Stimulated activated memory B cell treated with anti-CD40 and anti-IgM and Interleukin-4, amounts not matched to agents 10 μg/mL and 1 μg/mL and 100 μg/mL, for 72 hours (primary cell): ENCODE data around the gene PLOD1.
A peak's percentile ranks its signal among the peaks of the same experiment; 100 is the strongest.
"Not testable (repeated sequence)": the region's sequence is repeated elsewhere in the genome, so short reads cannot be mapped to it uniquely, and the experiment has no call there.

Experiments used
- ATAC-seq: fragments of 150-1000 bp; cut with Tn5 transposase; 2 replicates; pipeline ENCODE4 v1.10.0; 2021
- H3K27ac Mint-ChIP-seq: one replicate; pipeline ENCODE4 v1.8.0; 2022; ENCODE audit warnings: mild to moderate bottlenecking, mixed read lengths
- H3K27me3 Mint-ChIP-seq: one replicate; pipeline ENCODE4 v1.8.0; 2022; ENCODE audit warnings: mixed read lengths
- H3K36me3 Mint-ChIP-seq: one replicate; pipeline ENCODE4 v1.8.0; 2022; ENCODE audit warnings: mixed read lengths
- H3K4me1 Mint-ChIP-seq: one replicate; pipeline ENCODE4 v1.8.0; 2022; ENCODE audit warnings: mixed read lengths
- H3K4me3 Mint-ChIP-seq: one replicate; pipeline ENCODE4 v1.8.0; 2022; ENCODE audit warnings: mild to moderate bottlenecking, moderate library complexity, mixed read lengths
- H3K9me3 Mint-ChIP-seq: one replicate; pipeline ENCODE4 v1.8.0; 2022; ENCODE audit warnings: mixed read lengths

PLOD1 gene

DNA sequence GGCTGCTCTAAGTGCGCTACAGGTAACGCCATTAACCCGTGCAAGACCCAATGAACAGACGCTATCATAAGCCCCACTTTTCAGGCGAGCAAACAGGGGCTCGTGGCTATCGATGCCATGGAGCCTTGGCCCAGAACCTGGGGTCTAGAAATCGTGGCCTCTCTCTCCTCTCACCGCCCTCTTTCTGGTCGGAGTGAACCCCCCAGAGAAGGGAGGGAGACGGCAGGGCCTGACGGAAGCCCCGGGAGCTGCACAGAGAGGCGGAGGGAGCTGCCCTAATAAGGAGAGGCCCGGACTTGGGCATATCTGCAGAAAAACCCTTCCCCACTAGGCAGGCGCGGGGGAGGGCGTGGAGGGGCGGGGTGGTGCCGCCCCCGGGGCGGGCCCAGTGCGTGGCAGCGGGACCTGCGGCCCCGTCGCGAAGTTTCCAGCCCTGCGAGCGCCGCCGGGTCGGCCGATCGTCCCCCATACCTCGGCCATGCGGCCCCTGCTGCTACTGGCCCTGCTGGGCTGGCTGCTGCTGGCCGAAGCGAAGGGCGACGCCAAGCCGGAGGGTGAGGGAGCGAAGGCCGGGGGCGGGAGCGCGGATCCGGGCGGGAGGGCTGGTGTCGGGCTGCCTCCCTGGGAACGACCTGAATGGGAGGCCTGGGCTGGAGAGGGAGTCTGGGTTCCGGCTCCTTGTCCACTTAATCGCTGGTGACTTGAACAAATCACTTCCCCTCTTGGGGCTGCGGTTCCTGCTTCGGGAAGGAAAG lies at the start of gene PLOD1:
Gene PLOD1, plus strand, starts transcription at position 416 of the 755 bp plus-strand sequence. Its CDS starts 63 bp downstream, at position 479.
- no peaks in the 10 kb centered on the region for H3K9me3 Mint-ChIP-seq
- H3K27ac Mint-ChIP-seq: peak within 1 kb of the TSS; percentile 82
- peaks cover 8% of the 10 kb centered on the region for H3K36me3 Mint-ChIP-seq
- no peaks in the 10 kb centered on the region for H3K27me3 Mint-ChIP-seq
- peak; percentile 98 for ATAC-seq
- peaks cover 7% of the 10 kb centered on the region for H3K4me1 Mint-ChIP-seq
- peak within 1 kb of the TSS; percentile 82 for H3K4me3 Mint-ChIP-seq

DNA sequence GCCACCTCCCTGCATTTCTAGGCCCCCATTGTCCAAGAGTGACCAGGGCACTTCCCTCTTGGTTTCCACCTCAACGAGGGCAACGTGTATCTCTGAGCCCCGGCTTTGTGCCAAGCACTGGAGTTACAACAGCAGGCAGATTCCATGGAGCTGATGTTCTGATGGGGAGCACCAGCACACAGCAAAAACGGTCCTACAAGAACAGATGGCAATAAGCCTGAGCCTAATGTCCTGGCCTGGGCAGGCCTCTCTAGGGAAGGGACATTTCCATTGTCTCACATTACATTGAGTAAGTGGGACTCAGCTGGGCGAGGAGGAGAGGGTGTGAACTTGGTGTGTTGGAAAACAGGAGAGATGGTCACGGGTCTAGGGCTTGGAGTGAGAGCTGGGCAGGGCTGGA lies 48.6 kb upstream of the PLOD1 start:
- ATAC-seq: no peak
- H3K9me3 Mint-ChIP-seq: no peaks in the 10 kb centered on the region
- peaks cover 28% of the 10 kb centered on the region for H3K27me3 Mint-ChIP-seq
- H3K36me3 Mint-ChIP-seq: no peaks in the 10 kb centered on the region
- H3K4me1 Mint-ChIP-seq: no peaks in the 10 kb centered on the region
- H3K4me3 Mint-ChIP-seq: no peak overlapping the region
- H3K27ac Mint-ChIP-seq: no peak overlapping the region

GRCh38 chr1:11886986-11887665 lies 47.4 kb upstream of the PLOD1 start:
- no peaks in the 10 kb centered on the region for H3K36me3 Mint-ChIP-seq
- ATAC-seq: no peak
- no peak overlapping the region for H3K4me3 Mint-ChIP-seq
- peaks cover 17% of the 10 kb centered on the region for H3K27me3 Mint-ChIP-seq
- H3K27ac Mint-ChIP-seq: no peak overlapping the region
- H3K9me3 Mint-ChIP-seq: no peaks in the 10 kb centered on the region
- no peaks in the 10 kb centered on the region for H3K4me1 Mint-ChIP-seq

- H3K27me3 Mint-ChIP-seq: peaks cover 12% of the 10 kb centered on the region
- no peaks in the 10 kb centered on the region for H3K9me3 Mint-ChIP-seq
- no peak overlapping the region for H3K27ac Mint-ChIP-seq
- no peak for ATAC-seq
- no peaks in the 10 kb centered on the region for H3K36me3 Mint-ChIP-seq
- H3K4me3 Mint-ChIP-seq: no peak overlapping the region
- no peaks in the 10 kb centered on the region for H3K4me1 Mint-ChIP-seq
Observed at GRCh38 chr1:11887666-11888007, 46.9 kb upstream of the PLOD1 start.

GRCh38 chr1:11888206-11888876 lies 46.2 kb upstream of the PLOD1 start:
- no peaks in the 10 kb centered on the region for H3K4me1 Mint-ChIP-seq
- no peak overlapping the region for H3K27ac Mint-ChIP-seq
- no peak overlapping the region for H3K4me3 Mint-ChIP-seq
- ATAC-seq: no peak
- no peaks in the 10 kb centered on the region for H3K36me3 Mint-ChIP-seq
- H3K9me3 Mint-ChIP-seq: no peaks in the 10 kb centered on the region
- peaks cover 5% of the 10 kb centered on the region for H3K27me3 Mint-ChIP-seq

- ATAC-seq: no peak
- H3K27me3 Mint-ChIP-seq: peaks cover 5% of the 10 kb centered on the region
- no peak overlapping the region for H3K4me3 Mint-ChIP-seq
- H3K4me1 Mint-ChIP-seq: peaks cover 2% of the 10 kb centered on the region
- H3K9me3 Mint-ChIP-seq: no peaks in the 10 kb centered on the region
- no peaks in the 10 kb centered on the region for H3K36me3 Mint-ChIP-seq
- no peak overlapping the region for H3K27ac Mint-ChIP-seq
Observed at GRCh38 chr1:11888877-11889208, 45.7 kb upstream of the PLOD1 start.

DNA sequence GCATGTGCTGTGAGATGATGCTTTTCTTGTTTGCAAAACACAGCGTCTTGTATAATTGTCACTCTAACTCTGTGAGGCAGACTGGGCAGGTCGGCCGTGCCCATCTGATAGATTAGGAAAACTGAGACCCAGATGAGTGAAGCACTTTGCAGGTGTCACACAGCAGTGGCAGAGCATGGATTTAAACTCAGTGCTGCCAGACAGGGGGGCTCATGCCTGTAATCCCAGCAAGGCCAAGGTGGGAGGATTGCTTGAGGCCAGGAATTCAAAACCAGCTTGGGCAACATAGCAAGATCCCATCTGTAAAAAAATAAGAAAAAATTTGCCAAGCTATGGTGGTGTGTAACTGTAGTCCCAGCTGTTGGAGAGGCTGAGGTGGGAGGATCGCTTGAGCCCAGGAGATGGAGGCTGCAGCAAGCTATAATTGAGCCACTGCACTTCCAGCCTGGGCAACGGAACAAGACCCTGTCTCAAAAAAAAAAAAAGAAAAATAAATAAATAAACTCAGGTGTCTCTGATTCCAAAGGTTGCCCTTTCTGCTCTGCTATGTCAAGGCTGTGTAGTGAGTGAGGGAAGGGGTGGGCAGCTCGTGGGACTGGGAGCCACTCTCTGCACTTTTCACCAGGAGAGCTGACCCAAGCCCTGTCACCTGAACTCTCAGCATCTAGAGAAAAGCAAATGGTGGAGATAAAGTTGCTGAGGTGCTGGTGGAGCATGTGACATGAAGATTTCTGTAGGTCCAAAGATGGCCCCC lies 42.9 kb upstream of the PLOD1 start:
- Mint-ChIP-seq H3K27me3 (peaks cover 32% of the 10 kb centered on the region), H3K36me3 (no peaks in the 10 kb centered on the region), H3K9me3 (no peaks in the 10 kb centered on the region), H3K4me3 (no peak overlapping the region), H3K4me1 (peaks cover 7% of the 10 kb centered on the region), H3K27ac (no peak overlapping the region)
- ATAC-seq: no peak

GRCh38 chr1:11893907-11894251 lies 40.6 kb upstream of the PLOD1 start:
- Mint-ChIP-seq H3K27ac (no peak overlapping the region), H3K9me3 (no peaks in the 10 kb centered on the region), H3K4me1 (peaks cover 7% of the 10 kb centered on the region), H3K27me3 (peaks cover 55% of the 10 kb centered on the region), H3K4me3 (no peak overlapping the region), H3K36me3 (no peaks in the 10 kb centered on the region)
- peak; percentile 85 for ATAC-seq

- ATAC-seq, H3K9me3 Mint-ChIP-seq, H3K27ac Mint-ChIP-seq, H3K4me3 Mint-ChIP-seq, H3K36me3 Mint-ChIP-seq, H3K4me1 Mint-ChIP-seq: not testable (repeated sequence)
- peaks cover 61% of the 10 kb centered on the region for H3K27me3 Mint-ChIP-seq
Observed at GRCh38 chr1:11894501-11894900, 40.0 kb upstream of the PLOD1 start.

GRCh38 chr1:11898086-11898785 lies 36.3 kb upstream of the PLOD1 start:
- no peak overlapping the region for H3K27ac Mint-ChIP-seq
- no peaks in the 10 kb centered on the region for H3K9me3 Mint-ChIP-seq
- H3K27me3 Mint-ChIP-seq: peaks cover 67% of the 10 kb centered on the region
- ATAC-seq: no peak
- H3K4me1 Mint-ChIP-seq: peaks cover 7% of the 10 kb centered on the region
- H3K4me3 Mint-ChIP-seq: no peak overlapping the region
- H3K36me3 Mint-ChIP-seq: no peaks in the 10 kb centered on the region

- Mint-ChIP-seq H3K4me1 (peaks cover 3% of the 10 kb centered on the region), H3K27ac (no peak overlapping the region), H3K4me3 (no peak overlapping the region), H3K27me3 (peaks cover 61% of the 10 kb centered on the region), H3K9me3 (no peaks in the 10 kb centered on the region), H3K36me3 (no peaks in the 10 kb centered on the region)
- no peak for ATAC-seq
Observed at GRCh38 chr1:11898831-11899467, 35.6 kb upstream of the PLOD1 start.

DNA sequence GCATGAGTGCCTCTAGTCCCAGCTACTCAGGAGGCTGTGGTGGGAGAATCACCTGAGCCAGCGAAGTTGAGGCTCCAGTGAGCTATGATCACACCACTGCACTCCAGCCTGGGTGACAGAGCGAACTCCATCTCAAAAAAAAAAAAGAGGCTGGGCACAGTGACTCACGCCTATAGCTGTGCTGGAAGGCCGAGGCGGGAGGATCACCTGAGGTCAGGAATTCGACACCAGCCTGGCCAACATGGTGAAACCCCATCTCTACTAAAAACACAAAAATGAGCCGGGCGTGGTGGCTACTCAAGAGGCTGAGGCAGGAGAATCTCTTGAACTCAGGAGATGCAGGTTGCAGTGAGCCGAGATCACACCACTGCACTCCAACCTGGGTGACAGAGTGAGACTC lies 33.1 kb upstream of the PLOD1 start:
- H3K27me3 Mint-ChIP-seq: peaks cover 36% of the 10 kb centered on the region
- ATAC-seq, H3K4me1 Mint-ChIP-seq, H3K27ac Mint-ChIP-seq, H3K36me3 Mint-ChIP-seq, H3K4me3 Mint-ChIP-seq, H3K9me3 Mint-ChIP-seq: not testable (repeated sequence)

- no peak for ATAC-seq
- Mint-ChIP-seq H3K36me3 (no peaks in the 10 kb centered on the region), H3K9me3 (no peaks in the 10 kb centered on the region), H3K27me3 (peaks cover 19% of the 10 kb centered on the region), H3K4me1 (peaks cover 20% of the 10 kb centered on the region), H3K4me3 (no peak overlapping the region), H3K27ac (no peak overlapping the region)
Observed at GRCh38 chr1:11903210-11903609, 31.3 kb upstream of the PLOD1 start.

- not testable (repeated sequence) for H3K36me3 Mint-ChIP-seq, H3K9me3 Mint-ChIP-seq, H3K27ac Mint-ChIP-seq, ATAC-seq, H3K4me3 Mint-ChIP-seq, H3K27me3 Mint-ChIP-seq
- H3K4me1 Mint-ChIP-seq: peaks cover 26% of the 10 kb centered on the region
Observed at GRCh38 chr1:11904156-11904555, 30.4 kb upstream of the PLOD1 start.
